BE2C (cell line): ENCODE measurements around the gene TTLL4.

Experiments used
- DNase-seq: peaks from one replicate; pipeline ENCODE4 v3.0.0-alpha.2; 2020
- H3K27me3 ChIP-seq: fragments of 250-450 bp; sonication (Bioruptor Pico); 2 replicates; pipeline ENCODE4 v1.5.1; 2020; ENCODE audit warnings: mild to moderate bottlenecking
- H3K36me3 ChIP-seq: fragments of 250-450 bp; sonication (Bioruptor Pico); 2 replicates; pipeline ENCODE4 v1.5.1; 2020; ENCODE audit warnings: mild to moderate bottlenecking
- H3K4me1 ChIP-seq: fragments of 250-450 bp; sonication (Bioruptor Pico); 2 replicates; pipeline ENCODE4 v1.5.1; 2020
- H3K4me3 ChIP-seq: 2 replicates; pipeline ENCODE4 v1.5.1; 2011; ENCODE audit warnings: low read depth, low read length
- H3K9me3 ChIP-seq: fragments of 250-450 bp; sonication (Bioruptor Pico); 2 replicates; pipeline ENCODE4 v1.5.1; 2020
- TF ChIP-seq, protein P1 (sequence below): IDR thresholded peaks from 2 replicates; pipeline ENCODE4 v1.5.1; 2012; ENCODE audit warnings: mild to moderate bottlenecking, low read depth, low read length

Gene TTLL4

DNA sequence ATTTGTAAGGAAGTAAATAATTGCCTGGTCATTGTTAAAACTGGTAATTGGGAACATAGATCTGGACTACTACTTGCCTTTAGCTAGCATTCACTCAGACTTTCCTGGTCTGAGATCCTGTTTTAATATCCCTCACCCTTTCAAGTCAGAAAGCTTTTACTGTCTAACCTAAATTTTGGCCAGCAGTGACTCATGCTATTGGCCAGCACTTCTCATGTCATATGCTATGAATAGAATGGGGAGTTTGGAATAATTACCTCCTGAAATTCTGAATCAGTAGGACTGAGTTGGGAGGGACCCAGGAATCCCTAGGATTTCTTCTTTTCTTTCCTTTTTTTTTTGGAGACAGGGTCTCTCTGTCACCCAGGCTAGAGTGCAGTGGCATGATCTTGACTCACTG, 19.4 kb upstream of the TTLL4 start:
- no peak for DNase-seq

GRCh38 chr2:218694405-218695145, 16.1 kb upstream of the TTLL4 start:
- Histone ChIP-seq H3K9me3 (no peaks in the 10 kb centered on the region), H3K4me1 (0 out of 2 replicates have a peak, but pooled peaks cover 6% of the 10 kb centered on the region), H3K36me3 (no peaks in the 10 kb centered on the region), H3K27me3 (no peaks in the 10 kb centered on the region), H3K4me3 (no peak overlapping the region)
- no peak for DNase-seq
- TF ChIP-seq, protein P1, sequence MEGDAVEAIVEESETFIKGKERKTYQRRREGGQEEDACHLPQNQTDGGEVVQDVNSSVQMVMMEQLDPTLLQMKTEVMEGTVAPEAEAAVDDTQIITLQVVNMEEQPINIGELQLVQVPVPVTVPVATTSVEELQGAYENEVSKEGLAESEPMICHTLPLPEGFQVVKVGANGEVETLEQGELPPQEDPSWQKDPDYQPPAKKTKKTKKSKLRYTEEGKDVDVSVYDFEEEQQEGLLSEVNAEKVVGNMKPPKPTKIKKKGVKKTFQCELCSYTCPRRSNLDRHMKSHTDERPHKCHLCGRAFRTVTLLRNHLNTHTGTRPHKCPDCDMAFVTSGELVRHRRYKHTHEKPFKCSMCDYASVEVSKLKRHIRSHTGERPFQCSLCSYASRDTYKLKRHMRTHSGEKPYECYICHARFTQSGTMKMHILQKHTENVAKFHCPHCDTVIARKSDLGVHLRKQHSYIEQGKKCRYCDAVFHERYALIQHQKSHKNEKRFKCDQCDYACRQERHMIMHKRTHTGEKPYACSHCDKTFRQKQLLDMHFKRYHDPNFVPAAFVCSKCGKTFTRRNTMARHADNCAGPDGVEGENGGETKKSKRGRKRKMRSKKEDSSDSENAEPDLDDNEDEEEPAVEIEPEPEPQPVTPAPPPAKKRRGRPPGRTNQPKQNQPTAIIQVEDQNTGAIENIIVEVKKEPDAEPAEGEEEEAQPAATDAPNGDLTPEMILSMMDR, result no peak

More for the DNA sequence above, 19.4 kb upstream of the TTLL4 start:
- TF ChIP-seq, protein P1, result no peak
- Histone ChIP-seq H3K4me1 (no peaks in the 10 kb centered on the region), H3K9me3 (no peaks in the 10 kb centered on the region), H3K27me3 (no peaks in the 10 kb centered on the region), H3K4me3 (no peak overlapping the region), H3K36me3 (no peaks in the 10 kb centered on the region)

DNA sequence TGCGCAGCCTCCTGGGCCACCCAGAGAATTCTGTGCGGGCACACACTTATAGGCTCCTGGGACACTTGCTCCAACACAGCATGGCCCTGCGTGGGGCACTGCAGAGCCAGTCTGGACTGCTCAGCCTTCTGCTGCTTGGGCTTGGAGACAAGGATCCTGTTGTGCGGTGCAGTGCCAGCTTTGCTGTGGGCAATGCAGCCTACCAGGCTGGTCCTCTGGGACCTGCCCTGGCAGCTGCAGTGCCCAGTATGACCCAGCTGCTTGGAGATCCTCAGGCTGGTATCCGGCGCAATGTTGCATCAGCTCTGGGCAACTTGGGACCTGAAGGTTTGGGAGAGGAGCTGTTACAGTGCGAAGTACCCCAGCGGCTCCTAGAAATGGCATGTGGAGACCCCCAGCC, 11.8 kb upstream of the TTLL4 start:
- no peaks in the 10 kb centered on the region for H3K27me3 ChIP-seq
- H3K4me1 ChIP-seq, result 0 out of 2 replicates have a peak, but pooled peaks cover 6% of the 10 kb centered on the region
- no peaks in the 10 kb centered on the region for H3K9me3 ChIP-seq
- no peak for DNase-seq
- no peaks in the 10 kb centered on the region; the same call in 1 of the 2 replicates for H3K36me3 ChIP-seq
- H3K4me3 ChIP-seq, result no peak overlapping the region
- TF ChIP-seq, protein P1, result no peak

GRCh38 chr2:218701806-218702205, 8.8 kb upstream of the TTLL4 start:
- H3K27me3 ChIP-seq, result no peaks in the 10 kb centered on the region
- H3K9me3 ChIP-seq, result no peaks in the 10 kb centered on the region
- H3K36me3 ChIP-seq, result no peaks in the 10 kb centered on the region; the same call in 1 of the 2 replicates
- no peak for DNase-seq
- TF ChIP-seq, protein P1, result no peak
- 0 out of 2 replicates have a peak, but pooled peaks cover 1% of the 10 kb centered on the region for H3K4me1 ChIP-seq
- H3K4me3 ChIP-seq, result no peak overlapping the region

DNA sequence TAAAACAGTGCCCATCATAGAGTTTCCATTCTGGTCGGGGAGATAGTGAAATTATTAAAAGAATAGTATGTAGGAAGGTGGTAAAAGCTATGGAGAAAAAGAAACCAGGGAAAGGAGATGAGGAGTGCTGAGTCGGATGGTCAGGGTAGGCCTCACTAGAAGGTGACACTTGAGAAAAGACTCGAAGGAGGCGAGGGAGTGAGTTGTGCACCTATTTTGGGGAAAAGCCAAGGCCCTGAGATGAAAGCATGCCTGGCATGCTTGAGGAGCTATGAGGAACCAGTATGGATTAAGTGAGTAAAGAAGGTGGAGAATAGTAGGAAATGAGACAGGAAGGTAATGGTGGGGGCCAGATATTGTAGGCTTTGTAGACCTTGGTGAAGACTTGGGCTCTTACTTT, 7.3 kb upstream of the TTLL4 start:
- no peaks in the 10 kb centered on the region for H3K4me1 ChIP-seq
- no peaks in the 10 kb centered on the region for H3K9me3 ChIP-seq
- H3K36me3 ChIP-seq, result no peaks in the 10 kb centered on the region; the same call in 1 of the 2 replicates
- TF ChIP-seq, protein P1, result no peak
- H3K4me3 ChIP-seq, result no peak overlapping the region
- no peaks in the 10 kb centered on the region for H3K27me3 ChIP-seq
- no peak for DNase-seq

- H3K4me1 ChIP-seq, result no peaks in the 10 kb centered on the region
- DNase-seq, result no peak
- H3K36me3 ChIP-seq, result no peaks in the 10 kb centered on the region
- no peaks in the 10 kb centered on the region for H3K27me3 ChIP-seq
- H3K9me3 ChIP-seq, result no peaks in the 10 kb centered on the region
- TF ChIP-seq, protein P1, result no peak
- no peak overlapping the region for H3K4me3 ChIP-seq
These were observed 2.5 kb upstream of the TTLL4 start for GRCh38 chr2:218708086-218708485.
